HG02623 (cell line): ENCODE data around the gene ATF3.
"Not testable (repeated sequence)": the region's sequence is repeated elsewhere in the genome, so short reads cannot be mapped to it uniquely, and the experiment has no call there.

Experiments used
- ATAC-seq: cut with Tn5 transposase; IDR thresholded peaks from one replicate; pipeline ENCODE4 v1.9.1; 2021; ENCODE audit warnings: moderate library complexity; ENCODE audit not compliant: unreplicated experiment

The ATF3 gene

DNA sequence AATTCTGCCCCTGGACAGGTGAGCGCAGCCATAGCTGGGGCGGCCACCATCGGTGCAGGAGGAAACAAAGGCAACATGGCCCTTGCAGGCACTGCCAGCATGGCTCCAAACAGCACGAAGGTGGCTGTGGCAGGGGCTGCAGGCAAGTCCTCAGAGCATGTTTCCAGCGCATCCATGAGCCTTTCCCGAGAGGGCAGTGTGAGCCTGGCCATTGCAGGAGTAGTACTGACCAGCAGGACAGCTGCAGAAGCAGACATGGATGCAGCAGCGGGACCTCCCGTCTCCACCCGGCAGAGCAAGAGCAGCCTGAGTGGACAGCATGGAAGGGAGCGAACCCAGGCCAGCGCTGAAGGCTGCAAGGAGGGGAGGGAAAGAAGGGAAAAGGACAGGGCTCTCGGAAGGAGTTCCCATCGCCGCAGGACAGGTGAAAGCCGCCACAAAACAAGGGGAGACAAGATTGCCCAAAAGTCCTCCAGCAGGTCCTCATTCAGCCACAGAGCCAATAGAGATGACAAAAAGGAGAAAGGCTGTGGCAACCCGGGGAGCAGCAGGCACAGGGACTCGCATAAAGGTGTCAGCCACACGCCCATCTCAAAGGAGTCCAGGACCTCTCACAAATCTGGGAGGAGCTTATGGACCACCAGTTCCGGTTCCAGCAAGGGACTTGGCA is 17.4 kb downstream of the ATF3 start:
- no peak for ATAC-seq

DNA sequence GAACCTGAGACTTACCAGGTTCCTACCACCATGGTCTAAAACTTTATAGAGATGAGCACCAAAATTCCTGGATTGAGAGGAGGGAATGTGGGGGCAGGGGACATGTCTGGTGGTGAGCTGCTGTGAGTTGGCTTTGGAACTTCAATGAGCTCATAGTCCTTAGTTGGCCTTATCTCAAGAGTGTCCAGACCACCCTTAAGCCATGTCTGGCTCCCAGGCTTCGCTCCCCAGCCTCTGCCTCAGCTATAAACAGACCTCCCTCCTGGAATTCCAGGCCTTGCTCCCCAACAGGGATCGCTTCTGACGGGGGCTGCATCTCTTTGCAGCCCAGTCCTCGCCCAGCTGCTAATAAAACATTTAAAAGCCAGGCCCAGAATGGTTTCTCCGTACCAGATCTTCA is 19.5 kb downstream of the ATF3 start:
- no peak for ATAC-seq

DNA sequence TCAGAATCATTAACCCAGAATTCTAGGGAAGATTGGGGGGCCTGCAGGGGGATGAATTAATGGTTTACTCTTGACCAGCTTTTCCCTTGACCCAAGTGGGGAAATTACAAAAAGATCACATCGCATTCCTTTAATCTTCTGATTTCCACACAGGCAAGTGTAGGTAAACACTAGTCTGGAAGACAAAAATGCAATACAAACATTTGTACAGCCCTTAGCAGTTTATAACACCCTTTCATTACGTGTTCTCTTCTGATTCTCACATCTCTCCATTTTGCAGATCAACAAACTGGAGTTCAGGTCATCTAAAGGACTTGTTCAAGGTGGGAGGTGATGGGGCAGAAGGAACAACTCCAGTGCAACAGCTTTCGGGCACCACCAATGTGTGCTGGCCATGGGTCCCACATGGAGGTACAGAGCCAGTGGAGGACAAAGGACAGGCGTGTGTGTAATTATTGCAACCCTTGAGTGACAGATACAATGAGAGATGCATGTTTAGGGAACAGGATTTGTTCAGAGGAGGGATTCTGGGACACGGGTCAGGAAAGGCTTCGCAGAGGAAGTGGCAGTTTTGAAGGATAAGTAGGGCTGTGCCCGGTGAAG is 20.4 kb downstream of the ATF3 start:
- ATAC-seq: no peak

DNA sequence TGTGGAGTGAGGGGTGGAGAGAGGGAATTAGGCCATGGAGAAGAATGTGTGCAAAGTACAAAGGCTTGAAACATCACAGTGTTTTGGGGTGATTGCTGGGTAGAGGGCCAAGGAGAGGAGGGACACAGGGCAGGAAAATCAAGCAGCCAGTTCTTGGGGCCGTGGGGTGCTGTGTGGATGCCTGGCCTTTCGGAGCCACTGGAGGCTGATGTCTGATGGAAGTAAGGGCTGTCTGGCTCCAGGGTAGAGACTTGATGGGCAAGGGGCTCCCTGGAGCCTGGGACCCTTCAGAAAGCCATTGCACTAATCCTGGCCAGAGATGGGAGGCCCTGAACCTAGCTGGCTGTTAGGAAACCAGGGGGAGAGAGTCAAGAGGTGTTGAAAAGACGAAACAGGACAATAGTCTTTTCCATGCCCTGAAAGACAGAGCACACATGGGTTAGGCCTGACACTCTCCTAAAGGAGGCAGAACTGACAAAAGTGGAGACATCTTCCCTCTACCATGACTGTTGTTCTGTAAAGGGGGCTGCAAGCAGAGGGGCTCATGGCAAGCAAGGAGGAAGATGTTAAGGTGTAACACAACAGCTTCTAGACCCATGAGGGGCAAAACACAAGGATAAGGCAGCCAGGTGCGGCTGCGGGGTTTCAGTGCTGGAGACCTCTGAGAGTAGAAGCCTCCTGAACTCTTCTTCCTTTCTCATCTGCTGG is 21.0 kb downstream of the ATF3 start:
- no peak for ATAC-seq

DNA sequence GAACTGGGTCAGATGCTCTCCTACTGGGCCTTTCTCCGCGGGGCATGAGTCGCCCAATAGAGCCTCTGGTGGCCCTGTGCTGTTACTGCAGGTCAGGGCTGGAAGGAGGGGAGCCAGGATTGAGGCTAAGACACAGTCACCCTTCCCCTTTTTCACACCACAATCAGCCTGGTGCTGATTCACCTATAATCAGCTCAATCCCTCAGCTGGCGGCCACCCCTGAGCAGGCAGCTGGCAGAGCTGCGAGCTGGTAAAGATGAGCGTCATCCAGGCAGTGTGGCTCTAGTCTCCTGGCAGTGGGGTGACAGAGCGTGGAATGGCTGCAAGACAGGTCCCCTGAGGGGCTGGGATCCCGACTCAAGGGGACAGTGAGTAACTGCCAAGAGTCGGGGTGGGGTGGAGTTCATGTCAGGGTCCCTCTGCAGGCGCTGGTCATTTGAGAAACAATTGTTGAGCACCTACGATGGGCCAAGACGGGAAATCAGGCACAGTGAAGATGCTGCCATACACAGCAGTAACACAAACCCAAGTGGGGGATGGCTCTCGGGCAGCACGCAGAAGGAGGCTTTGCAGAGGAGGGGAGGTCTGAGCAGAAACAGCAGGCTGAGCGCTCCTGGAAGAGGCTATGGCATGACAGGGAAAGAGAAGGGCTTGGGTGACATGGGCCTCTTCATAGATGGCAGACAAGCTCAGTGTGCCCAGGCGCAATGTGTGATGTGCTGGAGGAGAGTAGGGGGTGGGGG is 21.8 kb downstream of the ATF3 start:
- ATAC-seq: peak; percentile 93

DNA sequence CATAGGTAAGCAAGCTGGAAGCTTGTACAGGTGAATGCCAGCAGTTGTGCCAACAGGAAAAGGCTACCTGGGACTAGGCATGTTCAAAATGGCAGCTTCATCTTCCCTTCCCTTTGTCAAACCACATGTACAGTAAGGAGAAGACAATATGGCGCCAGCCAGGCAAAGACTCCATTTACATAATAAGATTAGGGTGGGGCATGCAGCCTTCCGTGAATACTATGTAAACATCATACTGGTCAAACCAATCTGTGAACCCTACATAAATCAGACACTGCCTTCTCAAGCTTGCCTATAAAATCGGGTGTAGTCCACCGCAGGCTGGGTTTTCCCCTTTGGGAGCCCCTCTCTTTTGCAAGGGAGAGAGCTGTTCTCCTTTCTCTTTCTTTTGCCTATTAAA is 24.6 kb downstream of the ATF3 start:
- no peak for ATAC-seq

DNA sequence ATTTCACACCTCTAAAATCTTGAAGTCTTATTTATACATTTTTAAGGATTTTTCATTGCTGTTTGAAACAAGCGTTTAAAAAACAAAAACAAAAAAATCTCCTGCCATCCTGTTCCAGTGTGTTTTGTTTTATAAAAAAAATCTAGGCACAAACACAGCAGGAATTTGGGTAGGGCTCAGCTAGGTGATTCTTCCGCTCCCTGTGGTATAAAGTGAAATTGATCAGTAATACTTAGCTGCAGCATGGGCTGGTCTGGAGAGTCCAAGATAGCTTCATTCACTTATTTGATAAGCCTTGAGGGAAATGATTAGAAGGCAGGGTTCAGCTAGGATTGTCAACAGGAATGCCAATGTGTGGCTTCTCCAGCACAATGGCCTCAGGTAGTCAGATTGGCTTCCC is 25.7 kb downstream of the ATF3 start:
- ATAC-seq: no peak

DNA sequence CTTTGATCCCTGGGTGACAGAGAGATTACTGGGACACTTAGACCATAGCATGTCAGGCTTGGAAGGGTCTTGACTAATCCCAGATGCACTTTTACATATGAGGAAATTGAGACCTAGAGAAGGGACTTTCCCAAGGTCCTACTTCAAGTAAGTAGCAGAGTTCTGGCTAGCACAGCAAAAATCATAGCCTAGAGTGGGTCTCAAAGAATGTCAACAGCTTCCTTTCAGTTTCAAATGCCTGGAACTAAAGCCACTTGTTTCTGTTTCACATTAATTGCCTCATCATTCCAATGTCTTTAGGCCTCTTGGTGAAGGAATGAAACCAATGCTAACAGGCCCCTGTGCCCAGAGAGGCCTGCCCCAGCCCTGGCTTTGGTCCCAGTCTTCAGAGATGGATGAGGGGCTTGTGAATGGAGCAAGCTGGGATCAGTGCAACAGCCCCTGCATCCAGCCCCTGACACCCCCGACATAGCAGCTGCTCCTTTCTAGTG is 26.6 kb downstream of the ATF3 start:
- ATAC-seq: no peak

DNA sequence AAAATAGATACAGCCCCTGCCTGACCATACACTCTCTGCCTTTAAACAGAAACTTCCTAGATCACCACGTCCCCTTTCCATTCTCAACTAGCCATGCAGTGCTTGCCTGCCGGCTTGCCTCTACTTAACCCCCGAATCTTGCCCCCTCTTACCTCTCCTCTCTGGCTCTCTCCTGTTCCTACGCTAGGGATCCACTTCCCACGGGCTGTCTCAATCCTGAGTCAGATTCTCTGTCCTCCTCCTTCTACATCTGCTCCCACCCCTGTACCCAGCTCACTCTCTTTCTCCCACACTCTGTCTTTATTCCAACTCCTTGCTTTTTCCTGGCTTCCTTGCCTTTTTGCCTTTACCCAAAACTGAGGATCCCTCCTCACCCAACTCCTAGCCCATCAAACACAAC is 29.3 kb downstream of the ATF3 start:
- no peak for ATAC-seq

DNA sequence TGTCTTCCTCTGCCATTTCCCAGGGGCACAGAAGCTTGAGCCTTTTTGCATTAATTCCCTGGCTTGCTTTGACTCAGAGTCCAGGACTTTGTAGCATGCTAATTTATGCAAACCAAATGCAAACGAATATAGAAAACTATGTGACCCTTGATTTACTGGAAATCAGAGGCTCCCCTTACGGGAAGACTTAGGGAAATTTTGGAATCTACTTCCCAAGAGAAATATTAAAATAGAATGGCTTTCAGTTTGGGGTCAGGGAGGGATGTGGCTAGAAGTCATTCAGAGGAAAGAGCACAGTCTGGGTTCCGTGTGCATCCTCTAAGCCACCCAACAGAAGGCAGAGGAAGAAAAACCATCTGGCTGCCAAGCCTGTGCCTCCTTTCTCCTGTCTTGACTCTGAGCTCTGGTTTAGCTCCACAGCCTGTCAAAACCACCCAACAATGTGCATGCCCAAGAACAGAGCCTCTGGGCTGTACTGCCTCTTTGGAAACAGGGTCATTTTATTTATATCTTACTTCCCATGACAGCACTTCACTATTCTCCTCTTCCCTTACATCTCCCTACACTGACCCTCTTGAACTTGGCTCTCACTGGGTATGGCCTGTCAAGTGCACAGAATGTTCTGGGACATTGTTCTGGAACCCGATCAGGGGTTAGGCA is 30.1 kb downstream of the ATF3 start:
- ATAC-seq: no peak

DNA sequence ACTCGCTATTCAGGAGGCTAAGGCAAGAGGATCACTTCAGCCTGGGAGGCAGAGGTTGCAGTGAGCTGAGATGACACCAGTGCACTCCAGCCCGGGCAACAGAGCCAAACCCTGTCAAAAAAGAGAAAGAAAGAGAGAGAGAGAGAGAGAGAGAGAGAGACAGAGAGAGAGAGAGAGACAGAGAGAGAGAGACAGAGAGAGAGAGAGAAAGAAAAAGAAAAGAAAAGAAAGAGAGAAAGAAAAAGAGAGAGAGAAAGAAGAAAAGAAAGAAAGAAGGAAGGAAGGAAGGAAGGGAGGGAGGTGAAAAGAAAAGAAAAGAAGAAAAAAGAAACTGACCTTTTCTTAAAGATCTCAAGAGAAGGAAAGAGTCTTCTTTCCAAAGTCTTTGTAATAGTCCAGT is 31.0 kb downstream of the ATF3 start:
- not testable (repeated sequence) for ATAC-seq

DNA sequence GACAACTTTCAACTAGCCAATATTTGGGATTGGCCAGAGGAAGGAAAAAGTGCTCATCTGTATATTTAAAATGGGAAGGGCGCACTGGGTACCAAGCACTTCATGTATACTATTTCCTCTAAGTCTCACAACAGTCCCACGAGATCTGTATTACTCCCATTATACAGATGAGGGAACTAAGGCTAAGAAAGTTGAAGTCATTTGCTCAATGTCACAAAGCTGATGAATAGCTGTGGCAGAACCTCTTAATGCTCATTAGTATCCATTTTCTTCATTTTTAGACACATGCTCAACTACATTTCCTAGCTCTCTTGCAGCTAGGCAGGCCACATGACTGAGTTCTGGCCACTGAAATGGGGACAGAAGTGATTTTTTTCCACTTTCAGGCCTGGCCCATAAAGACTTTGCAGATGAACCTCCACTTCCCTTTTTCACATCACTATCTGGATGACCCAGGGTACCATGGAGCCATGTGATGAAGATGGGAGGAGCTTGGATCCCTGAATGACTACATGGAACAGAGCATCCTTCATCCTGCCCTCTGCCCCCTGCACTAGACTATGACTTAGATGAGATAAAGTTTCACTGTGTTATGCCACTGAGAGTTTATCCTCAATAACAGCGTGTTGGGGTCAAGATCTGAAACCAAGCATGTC is 31.8 kb downstream of the ATF3 start:
- no peak for ATAC-seq

DNA sequence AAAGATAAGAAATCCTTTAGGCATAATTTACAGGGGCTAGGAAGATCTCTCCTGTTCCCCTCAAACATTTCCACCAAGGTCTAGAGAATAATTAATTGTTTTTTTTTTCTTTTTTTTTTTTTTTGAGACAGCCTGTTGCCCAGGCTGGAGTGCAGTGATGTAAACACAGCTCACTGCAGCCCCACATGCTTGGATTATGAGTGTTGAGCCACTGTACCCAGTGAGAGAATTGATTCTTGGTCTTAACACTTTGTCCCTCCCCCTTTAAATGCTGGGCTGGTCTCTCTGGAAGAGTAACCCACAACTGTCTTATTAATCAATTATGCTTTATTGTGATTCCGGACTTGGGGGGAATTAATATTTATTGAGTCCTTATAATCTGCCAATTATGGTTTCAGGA is 33.4 kb downstream of the ATF3 start:
- ATAC-seq: no peak

DNA sequence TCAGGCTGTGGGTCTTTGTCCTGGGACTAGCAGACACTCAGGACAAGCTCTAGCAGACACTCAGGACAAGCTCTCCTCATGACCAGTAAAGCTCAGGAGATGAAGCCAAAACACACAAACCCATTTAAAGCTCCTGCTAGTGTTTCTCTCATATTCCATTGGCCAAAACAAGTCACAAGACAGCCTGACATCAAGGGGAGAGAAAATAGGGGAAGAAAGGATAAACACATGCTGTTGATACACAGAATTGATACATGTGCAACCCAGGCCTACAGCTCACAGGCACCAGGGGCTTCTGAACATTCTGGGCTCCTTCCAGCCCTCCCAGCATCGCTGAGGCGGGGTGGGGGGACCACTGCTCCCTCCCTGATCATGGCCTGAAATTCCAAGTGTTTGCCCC is 35.3 kb downstream of the ATF3 start:
- ATAC-seq: no peak

DNA sequence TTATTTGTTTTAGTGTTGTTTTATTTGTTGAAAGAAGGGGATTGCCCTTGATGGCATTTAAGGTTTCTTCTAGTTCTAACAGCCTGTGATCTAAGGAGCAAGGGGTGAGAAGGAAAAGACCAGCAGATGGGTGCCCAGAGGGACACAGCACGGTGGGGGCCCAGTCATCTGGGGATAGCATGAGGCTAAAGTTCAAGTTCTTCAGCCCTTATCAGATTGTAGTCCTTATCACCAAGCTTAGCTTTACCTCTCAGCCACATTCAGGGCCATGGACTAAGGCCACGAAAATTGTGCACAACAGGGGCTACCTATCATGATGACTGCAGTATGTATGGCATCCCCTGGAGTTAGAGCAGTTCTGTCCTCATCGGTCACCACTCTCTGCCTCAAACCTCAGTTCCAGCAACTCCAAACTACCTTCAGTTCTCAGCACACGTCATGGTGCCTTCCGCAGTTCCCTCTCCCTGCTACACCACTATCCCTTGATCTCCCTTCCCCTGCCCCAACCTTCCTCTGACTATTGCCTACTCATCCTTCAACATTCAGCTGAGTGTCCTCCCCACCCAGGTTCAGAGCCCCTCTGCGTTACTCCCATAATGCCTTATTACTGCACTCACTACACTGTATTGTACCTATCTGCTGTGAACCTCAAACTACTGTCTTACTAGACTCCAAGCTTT is 36.4 kb downstream of the ATF3 start:
- ATAC-seq: no peak

DNA sequence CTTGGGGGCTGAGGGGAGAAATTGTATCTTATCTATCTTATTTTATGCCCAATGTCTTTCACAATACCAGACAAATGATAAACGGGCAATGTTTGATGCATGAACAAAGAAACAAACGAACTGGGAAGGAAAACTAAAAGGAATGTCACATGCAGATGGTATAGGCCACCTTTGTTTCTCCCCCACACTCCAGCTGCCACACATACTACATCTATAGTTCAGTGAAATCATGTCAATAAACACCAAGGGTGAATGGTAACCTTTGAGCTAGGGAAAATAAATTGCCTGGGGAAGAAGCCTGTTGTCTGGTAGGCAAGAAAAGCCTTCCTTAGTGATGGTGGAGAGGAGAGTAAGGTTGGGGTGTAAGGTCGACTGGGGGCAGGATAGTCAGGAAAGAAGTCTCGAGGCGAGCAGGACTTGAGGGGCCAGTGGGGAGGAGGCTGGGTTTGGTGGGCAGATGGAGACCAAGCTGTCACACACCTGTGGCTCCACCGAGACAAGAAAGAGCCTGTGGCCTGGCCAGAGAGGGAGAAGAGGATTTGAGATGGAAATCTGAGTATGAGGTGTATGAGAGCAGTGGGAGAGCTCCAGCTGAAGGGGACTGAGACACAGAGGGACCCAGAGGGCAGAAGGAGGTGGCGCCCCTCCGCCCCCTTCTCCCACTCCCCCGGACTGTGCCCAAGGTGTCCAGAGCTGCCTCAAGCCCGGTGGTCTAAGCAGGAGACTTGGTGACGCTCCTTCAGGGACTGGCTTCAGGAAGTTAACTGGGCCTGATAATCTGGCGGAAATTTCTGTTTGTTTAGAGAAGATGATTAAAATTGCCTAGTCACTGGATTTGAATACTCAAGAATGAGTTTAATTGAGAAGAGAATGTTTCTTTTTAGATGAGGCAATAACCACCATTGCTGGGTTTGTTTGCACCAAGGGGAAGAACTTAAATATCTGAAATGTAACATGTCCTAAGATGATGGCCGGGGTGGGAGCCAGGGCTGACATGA is 37.3 kb downstream of the ATF3 start:
- ATAC-seq: no peak

DNA sequence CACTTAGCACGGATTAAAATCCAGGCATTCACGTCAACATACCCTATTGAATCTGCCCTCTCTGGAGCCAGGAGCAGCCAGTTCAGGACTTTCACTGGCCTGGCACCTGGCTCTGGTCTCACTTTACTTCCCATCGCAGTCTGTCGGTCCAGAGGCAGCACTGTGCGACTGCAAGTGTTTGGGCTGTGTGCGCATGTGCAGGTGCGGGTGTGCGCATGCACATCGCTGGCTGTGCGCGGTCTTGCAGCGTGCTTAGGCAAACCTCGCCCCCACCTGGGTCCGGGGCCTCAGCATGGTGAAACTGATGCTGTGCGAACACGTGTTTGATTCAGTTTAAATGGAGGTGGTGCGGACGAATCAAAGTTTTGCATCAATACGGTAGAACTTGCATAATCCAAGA is 38.0 kb downstream of the ATF3 start:
- no peak for ATAC-seq

DNA sequence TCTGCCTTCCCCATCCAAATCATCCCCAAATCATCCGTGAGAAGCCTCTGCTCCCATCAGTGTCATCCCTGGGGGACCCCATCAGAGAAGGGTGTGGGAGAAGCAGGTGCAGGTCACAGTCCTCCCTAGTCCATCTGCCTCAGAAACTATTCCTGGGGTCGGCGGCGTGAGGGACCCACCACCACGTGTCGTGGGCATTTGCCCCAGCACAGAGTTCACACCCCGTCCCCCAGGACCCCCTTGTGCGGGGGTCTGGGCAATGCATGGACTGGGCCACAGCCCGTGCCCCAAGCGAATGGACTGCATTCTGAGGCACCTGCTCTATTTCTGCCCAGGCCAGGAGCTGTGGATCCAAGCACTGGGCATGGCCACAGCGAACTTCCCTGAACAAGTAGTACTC is 38.4 kb downstream of the ATF3 start:
- no peak for ATAC-seq

DNA sequence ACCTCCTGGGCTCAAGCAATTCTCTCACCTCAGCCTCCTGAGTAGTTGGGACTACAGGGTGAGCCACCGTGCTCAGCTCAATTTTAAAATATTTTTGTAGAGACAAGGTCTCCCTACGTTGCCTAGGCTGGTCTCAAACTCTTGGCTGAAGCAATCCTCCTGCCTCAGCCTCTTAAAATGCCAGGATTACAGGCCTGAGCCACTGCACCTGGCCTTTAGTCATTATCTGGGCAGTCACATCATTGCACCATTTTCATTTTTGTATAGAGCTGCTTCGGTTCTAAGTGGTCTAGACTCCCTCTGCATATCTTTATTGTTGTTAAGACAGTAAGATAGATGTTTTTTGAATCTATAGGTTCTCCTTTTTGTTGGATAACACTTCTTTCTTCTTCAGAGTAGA is 39.9 kb downstream of the ATF3 start:
- no peak for ATAC-seq
